H1 (cell line): Measurements from ENCODE around the gene PAQR7. TPM values are rescaled to one million over a fixed set of nuclear protein-coding genes. Genes with fewer than 3 reads are reported as not detected.

Experiments
- CTCF ChIA-PET: fragments of 300-600 bp; sonication (Branson Sonifier 250); formaldehyde crosslinking; loops from one replicate; lab custom pipeline; 2021; ENCODE audit not compliant: partially characterized antibody; lab: Charles Lee
- POLR2A ChIA-PET: fragments of 300-600 bp; sonication (Branson Sonifier 250); formaldehyde crosslinking; loops from one replicate; lab custom pipeline; 2021; ENCODE audit warnings: inconsistent platforms; ENCODE audit not compliant: partially characterized antibody; lab: Charles Lee
- DNase-seq, 2 experiments: peaks; one replicate each; pipeline versions ENCODE4 v3.0.0 to v3.0.0-alpha.2; 2010 to 2022; ENCODE audit warnings: low spot score in 2 of 2, low read depth in 1 of 2, mixed read lengths in 1 of 2
- FAIRE-seq: peaks from 2 replicates; lab custom pipeline; 2011; peaks lifted over from hg19 to GRCh38; lab: Jason Lieb, UNC
- H2AFZ ChIP-seq: 2 replicates; pipeline ENCODE4 v1.8.1; 2012; ENCODE audit warnings: low read length, inconsistent platforms
- H2AK5ac ChIP-seq: 2 replicates; pipeline ENCODE4 v1.6.1; 2013; ENCODE audit warnings: low read depth, low read length
- H2BK120ac ChIP-seq: replicated peaks from 2 replicates; pipeline ENCODE3; 2013; ENCODE audit warnings: low read depth, low read length, inconsistent platforms
- H2BK12ac ChIP-seq: 2 replicates; pipeline ENCODE4 v1.6.1; 2013; ENCODE audit warnings: low read depth, low read length
- H2BK15ac ChIP-seq: 2 replicates; pipeline ENCODE4 v1.6.1; 2013; ENCODE audit warnings: low read length
- H2BK20ac ChIP-seq: 2 replicates; pipeline ENCODE4 v1.6.1; 2013; ENCODE audit warnings: low read length
- H2BK5ac ChIP-seq: 2 replicates; pipeline ENCODE4 v1.6.1; 2013; ENCODE audit warnings: low read depth, low read length
- H3K14ac ChIP-seq: 2 replicates; pipeline ENCODE4 v1.6.1; 2013; ENCODE audit warnings: inconsistent platforms; ENCODE audit not compliant: insufficient read length
- H3K18ac ChIP-seq: 2 replicates; pipeline ENCODE4 v1.6.1; 2013; ENCODE audit warnings: low read length; ENCODE audit errors: extremely low read depth
- H3K23ac ChIP-seq: 2 replicates; pipeline ENCODE4 v1.6.1; 2013; ENCODE audit warnings: inconsistent platforms; ENCODE audit not compliant: insufficient read length
- H3K23me2 ChIP-seq: 2 replicates; pipeline ENCODE4 v1.6.1; 2013; ENCODE audit warnings: low read depth, low read length
- H3K27ac ChIP-seq: 2 replicates; pipeline ENCODE4 v1.6.1; 2011; ENCODE audit warnings: low read depth, low read length, inconsistent platforms
- H3K27me3 ChIP-seq, 4 experiments: replicated peaks in 1 of 4; 1 replicate in 1 of 4; 2 replicates in 3 of 4; pipeline versions ENCODE4 v1.6.1 to v1.8.1; 2011 to 2013; ENCODE audit warnings: low read length in 3 of 4, mild to moderate bottlenecking in 3 of 4, inconsistent platforms in 2 of 4, mixed read lengths in 2 of 4, moderate library complexity in 1 of 4; ENCODE audit not compliant: control insufficient read depth in 3 of 4, insufficient read depth in 3 of 4; ENCODE audit errors: extremely low read depth in 1 of 4
- H3K36me3 ChIP-seq, 4 experiments: 2 replicates each; pipeline versions ENCODE4 v1.6.1 to v1.8.1; 2011 to 2013; ENCODE audit warnings: mild to moderate bottlenecking in 4 of 4, low read length in 3 of 4, moderate library complexity in 2 of 4, control low read depth in 1 of 4, inconsistent platforms in 1 of 4; ENCODE audit not compliant: insufficient read depth in 4 of 4, control insufficient read depth in 2 of 4
- H3K4ac ChIP-seq: replicated peaks from 2 replicates; pipeline ENCODE3; 2013; ENCODE audit warnings: low read length, low read depth, mixed read lengths, inconsistent platforms; ENCODE audit not compliant: insufficient read length
- H3K4me1 ChIP-seq, 4 experiments: replicated peaks in 1 of 4; 1 replicate in 1 of 4; 2 replicates in 3 of 4; pipeline versions ENCODE4 v1.6.1 to v1.8.1; 2011 to 2013; ENCODE audit warnings: low read length in 3 of 4, inconsistent platforms in 2 of 4, mixed read lengths in 1 of 4; ENCODE audit not compliant: insufficient read depth in 4 of 4, control insufficient read depth in 3 of 4
- H3K4me2 ChIP-seq, 2 experiments: 2 replicates each; pipeline versions ENCODE4 v1.6.1 to v1.8.1; 2011 to 2013; ENCODE audit warnings: low read depth in 2 of 2, low read length in 2 of 2, control low read depth in 1 of 2, inconsistent platforms in 1 of 2, mild to moderate bottlenecking in 1 of 2; ENCODE audit not compliant: insufficient read depth in 1 of 2
- H3K4me3 ChIP-seq, 4 experiments: fragments of 200-600, 300-600 bp in 1 of 4; sonication (generic), shearing (Covaris generic), sonication (Bioruptor Twin) in 1 of 4; 2 replicates each; pipeline versions ENCODE4 v1.5.1 to v1.8.1; 2011 to 2016; ENCODE audit warnings: low read length in 4 of 4, low read depth in 3 of 4, control low read depth in 2 of 4, inconsistent platforms in 2 of 4, mild to moderate bottlenecking in 2 of 4, mixed read lengths in 1 of 4, moderate library complexity in 1 of 4; ENCODE audit not compliant: insufficient read depth in 2 of 4; ENCODE audit errors: extremely low read depth in 1 of 4
- H3K56ac ChIP-seq: replicated peaks from 2 replicates; pipeline ENCODE3; 2013; ENCODE audit warnings: low read depth, mild to moderate bottlenecking, mixed read lengths, low read length, inconsistent platforms; ENCODE audit not compliant: insufficient read length
- H3K79me1 ChIP-seq: 2 replicates; pipeline ENCODE4 v1.6.1; 2013; ENCODE audit warnings: low read depth, low read length, control low read depth
- H3K79me2 ChIP-seq, 2 experiments: 2 replicates each; pipeline versions ENCODE4 v1.6.1 to v1.8.1; 2012 to 2013; ENCODE audit warnings: low read length in 2 of 2, mild to moderate bottlenecking in 2 of 2, inconsistent platforms in 1 of 2; ENCODE audit not compliant: insufficient read depth in 2 of 2, control insufficient read depth in 1 of 2
- H3K9ac ChIP-seq, 4 experiments: replicated peaks in 1 of 4; 1 replicate in 1 of 4; 2 replicates in 3 of 4; pipeline versions ENCODE4 v1.6.1 to v1.8.1; 2011 to 2013; ENCODE audit warnings: low read depth in 3 of 4, low read length in 3 of 4, control low read depth in 2 of 4, mild to moderate bottlenecking in 2 of 4, moderate library complexity in 2 of 4, inconsistent platforms in 1 of 4; ENCODE audit errors: extremely low read depth in 1 of 4
- H3K9me3 ChIP-seq, 2 experiments: 2 replicates each; pipeline versions ENCODE4 v1.6.1 to v1.8.1; 2012 to 2013; ENCODE audit warnings: mild to moderate bottlenecking in 2 of 2, moderate library complexity in 2 of 2, control low read depth in 1 of 2, inconsistent platforms in 1 of 2, low read depth in 1 of 2, low read length in 1 of 2, mixed read lengths in 1 of 2; ENCODE audit not compliant: insufficient read depth in 2 of 2
- H4K20me1 ChIP-seq, 2 experiments: replicated peaks in 1 of 2; 2 replicates each; pipeline versions ENCODE3 to v1.8.1; 2011 to 2013; ENCODE audit warnings: inconsistent platforms in 2 of 2, low read length in 2 of 2, mild to moderate bottlenecking in 1 of 2; ENCODE audit not compliant: insufficient read depth in 2 of 2, control insufficient read depth in 1 of 2
- H4K5ac ChIP-seq: 2 replicates; pipeline ENCODE4 v1.6.1; 2013; ENCODE audit warnings: low read length, low read depth, mixed read lengths, inconsistent platforms; ENCODE audit not compliant: insufficient read length
- H4K8ac ChIP-seq: 2 replicates; pipeline ENCODE4 v1.8.0; 2013; ENCODE audit warnings: mild to moderate bottlenecking, moderate library complexity, low read length, inconsistent platforms; ENCODE audit not compliant: insufficient read depth; ENCODE audit errors: extremely low read depth
- H4K91ac ChIP-seq: replicated peaks from 2 replicates; pipeline ENCODE3; 2013; ENCODE audit warnings: low read length, mixed read lengths, inconsistent platforms; ENCODE audit not compliant: insufficient read length
- CEBPB ChIP-seq: IDR thresholded peaks from 2 replicates; pipeline ENCODE4 v1.6.1; 2012; ENCODE audit warnings: low read depth, low read length
- CHD1 ChIP-seq: IDR thresholded peaks from 2 replicates; pipeline ENCODE4 v1.6.1; 2012; ENCODE audit warnings: low read depth, low read length, improper control_type of control experiment
- CHD2 ChIP-seq: IDR thresholded peaks from 2 replicates; pipeline ENCODE4 v1.6.1; 2012; ENCODE audit warnings: low read length, improper control_type of control experiment
- JUN ChIP-seq: IDR thresholded peaks from 2 replicates; pipeline ENCODE4 v1.6.1; 2011; ENCODE audit warnings: low read depth, mild to moderate bottlenecking, improper control_type of control experiment, low read length
- POLR2AphosphoS5 ChIP-seq: IDR thresholded peaks from 2 replicates; pipeline ENCODE4 v1.6.1; 2011; ENCODE audit warnings: low read depth, low read length
- RFX5 ChIP-seq: IDR thresholded peaks from 2 replicates; pipeline ENCODE4 v1.6.1; 2011; ENCODE audit warnings: low read depth, low read length, improper control_type of control experiment, borderline replicate concordance
- RNF2 ChIP-seq: fragments of 200-900, 300-1000 bp; sonication (generic); IDR thresholded peaks from 2 replicates; pipeline ENCODE4 v1.7.1; 2016; ENCODE audit warnings: borderline replicate concordance, low read depth, mild to moderate bottlenecking, antibody characterized with exemption, low read length; ENCODE audit not compliant: poor library complexity, severe bottlenecking; ENCODE audit errors: missing control alignments
- SP4 ChIP-seq: IDR thresholded peaks from 2 replicates; pipeline ENCODE4 v1.6.1; 2012; ENCODE audit warnings: low read length, inconsistent platforms
- TCF12 ChIP-seq: IDR thresholded peaks from 2 replicates; pipeline ENCODE4 v1.6.1; 2011; ENCODE audit warnings: low read depth, mild to moderate bottlenecking, low read length
- ZNF274 ChIP-seq: IDR thresholded peaks from 2 replicates; pipeline ENCODE4 v1.7.0; 2012; ENCODE audit warnings: low read length, borderline replicate concordance; ENCODE audit errors: extremely low read depth
- WGBS, 2 experiments: shearing (Covaris generic) in 1 of 2; methylation state at CpG; one replicate each; pipeline versions ENCODE4 v1.1.6 to v1.1.7; 2013 to 2015; ENCODE audit warnings: low lambda C conversion rate in 2 of 2, mixed read lengths in 2 of 2, inconsistent platforms in 1 of 2, low coverage in 1 of 2, missing lambda C conversion rate in 1 of 2; ENCODE audit not compliant: insufficient replicate concordance in 2 of 2, insufficient coverage in 1 of 2, insufficient read length in 1 of 2; ENCODE audit errors: extremely low coverage in 1 of 2, missing lambda C conversion rate in 1 of 2; 5-methylcytosine and 5-hydroxymethylcytosine counted together
- polyA plus RNA-seq, 7 experiments: library from polyadenylated mRNA; depleted of rRNA in 3 of 7; stranded (reverse) in 5 of 7; unstranded in 2 of 7; fragments of >200 nt in 5 of 7; fragments of 200-250 nt in 2 of 7; gene quantifications; 1 replicate in 5 of 7; 2 replicates in 1 of 7; 4 replicates in 1 of 7; pipeline versions ENCODE4 v1.2.1 to v1.2.3, GENCODE V29; 2011 to 2013; ENCODE audit warnings: missing spikeins in 2 of 7, mixed read lengths in 2 of 7
- total RNA-seq: library from RNA; stranded (reverse); fragmentation: NEBNext Ultra II Directional; extraction: Animal tissue kit (Norgen Biotek cat#: 25700); gene quantifications from 2 replicates; pipeline ENCODE4 v1.2.1, GENCODE V29; 2021
- TF ChIP-seq, protein P1 (sequence below): IDR thresholded peaks from 2 replicates; pipeline ENCODE4 v1.6.1; 2011; ENCODE audit warnings: low read length, improper control_type of control experiment

The PAQR7 gene
- total and polyA plus RNA-seq, 2 of the 8 experiments (the other 6 are each of a cell fraction or from before 2014, with no cell fraction given), result 7.3 to 7.4 TPM

DNA sequence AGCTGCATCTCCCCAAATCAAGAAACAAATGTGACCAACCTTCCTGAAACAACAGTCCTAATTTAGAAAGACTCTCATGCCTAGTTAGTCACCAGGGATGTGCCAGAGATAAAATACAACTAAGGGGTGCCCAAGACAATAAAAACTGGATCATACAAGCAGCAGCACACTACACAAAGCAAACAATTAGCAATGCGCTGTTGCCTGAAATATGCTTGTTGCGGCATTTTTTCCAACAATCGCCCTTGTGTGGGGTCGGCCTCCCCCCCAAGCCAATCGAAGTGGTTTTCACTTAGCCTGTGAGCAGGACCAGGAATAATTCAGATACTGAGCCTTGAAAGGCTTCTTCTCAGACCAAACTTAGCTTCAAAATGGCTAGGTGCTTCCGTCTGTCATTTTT is 32.1 kb upstream of the PAQR7 start:
- H3K23me2 ChIP-seq, result peaks cover 8% of the 10 kb centered on the region; the same call in 1 of the 2 replicates
- 96% methylated on average over 6 of the region's 6 CpGs; no CpG with 5 or more reads in 1 of the 2 experiments for WGBS, 2 experiments
- TF ChIP-seq CHD2 (no peak), SP4 (no peak), RFX5 (no peak), RNF2 (no peak), JUN (no peak), POLR2AphosphoS5 (no peak), ZNF274 (no peak), CHD1 (no peak), TCF12 (no peak), CEBPB (no peak)
- TF ChIP-seq, protein P1, sequence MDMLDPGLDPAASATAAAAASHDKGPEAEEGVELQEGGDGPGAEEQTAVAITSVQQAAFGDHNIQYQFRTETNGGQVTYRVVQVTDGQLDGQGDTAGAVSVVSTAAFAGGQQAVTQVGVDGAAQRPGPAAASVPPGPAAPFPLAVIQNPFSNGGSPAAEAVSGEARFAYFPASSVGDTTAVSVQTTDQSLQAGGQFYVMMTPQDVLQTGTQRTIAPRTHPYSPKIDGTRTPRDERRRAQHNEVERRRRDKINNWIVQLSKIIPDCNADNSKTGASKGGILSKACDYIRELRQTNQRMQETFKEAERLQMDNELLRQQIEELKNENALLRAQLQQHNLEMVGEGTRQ, result no peak
- TF ChIP-seq, all 59 proteins: peak for 0
- Histone ChIP-seq H4K91ac (no peak overlapping the region), H2BK12ac (no peak overlapping the region), H3K56ac (no peak overlapping the region), H3K9ac (no peak overlapping the region), H3K18ac (0 out of 2 replicates have a peak overlapping the region, but pooled peaks have one; percentile 15), H3K14ac (no peak overlapping the region), H3K9me3 (no peaks in the 10 kb centered on the region), H2BK5ac (no peak overlapping the region), H3K4me3 (no peak overlapping the region), H2AK5ac (no peak overlapping the region), H2BK120ac (no peak overlapping the region), H2AFZ (0 out of 2 replicates have a peak overlapping the region, but pooled peaks have one; percentile 7), H3K79me2 (peaks cover 15 to 27% of the 10 kb centered on the region in 2 experiments), H3K4ac (no peak overlapping the region), H3K23ac (no peak overlapping the region), H4K5ac (no peak overlapping the region), H3K4me1 (peaks cover 5 to 9% (median 8%) of the 10 kb centered on the region in 4 experiments; a peak in 6 of 7 replicates), H3K36me3 (peaks cover 5 to 13% (median 9%) of the 10 kb centered on the region in 4 experiments; a peak in 7 of 8 replicates), H3K27me3 (no peaks in the 10 kb centered on the region), H3K27ac (no peak overlapping the region), H2BK15ac (no peak overlapping the region), H3K4me2 (peak overlapping the region in 1 of 2 experiments; percentile 76; a peak in 1 of 4 replicates), H2BK20ac (no peak overlapping the region), H4K20me1 (peaks cover 0 to 5% of the 10 kb centered on the region in 2 experiments), H4K8ac (no peak overlapping the region), H3K79me1 (no peaks in the 10 kb centered on the region)
- DNase-seq (no peak), FAIRE-seq (no peak)
- CTCF ChIA-PET, result interaction anchor here (1.0 to 16.4 kb wide), 5 partner anchors 9 to 103 kb away, joined by 3 to 330 read pairs (median 6); partner anchors contain the start of gene PAFAH2
- POLR2A ChIA-PET, result interaction anchor here (0.8 to 6.4 kb wide), 12 partner anchors 10 to 199 kb away, joined by 3 to 51 read pairs (median 4); partner anchors contain the start of gene PAFAH2
